HepG2 (cell line): ENCODE data around the gene WDR86.

Source experiments
- JUNB ChIP-seq: sonication (generic); formaldehyde crosslinking; IDR thresholded peaks from 2 replicates; pipeline ENCODE4 v1.8.0; 2022; ENCODE audit warnings: missing genetic modification reagents, mild to moderate bottlenecking, borderline replicate concordance
- KDM1A ChIP-seq: IDR thresholded peaks from 2 replicates; pipeline ENCODE4 v1.6.1; 2016; ENCODE audit warnings: missing compliant biosample characterization
- RAD51 ChIP-seq: fragments of 450-650 bp; IDR thresholded peaks from 2 replicates; pipeline ENCODE4 v1.6.1; 2016; ENCODE audit warnings: borderline replicate concordance
- SMARCE1 ChIP-seq: fragments of 450-650 bp; IDR thresholded peaks from 2 replicates; pipeline ENCODE4 v1.6.1; 2017; ENCODE audit warnings: borderline replicate concordance
- TAF1 ChIP-seq: sonication (generic); formaldehyde crosslinking; IDR thresholded peaks from 2 replicates; pipeline ENCODE4 v1.4.0; 2020; ENCODE audit warnings: missing genetic modification reagents
- YY1 ChIP-seq: IDR thresholded peaks from 2 replicates; pipeline ENCODE4 v1.6.1; 2011; ENCODE audit warnings: low read length, low read depth, moderate library complexity, mild to moderate bottlenecking; ENCODE audit not compliant: insufficient read depth, insufficient replicate concordance
- ZNF121 ChIP-seq: sonication (generic); formaldehyde crosslinking; IDR thresholded peaks from 2 replicates; pipeline ENCODE4 v1.5.0; 2020; ENCODE audit warnings: mild to moderate bottlenecking, missing genetic modification reagents
- ZNF232 ChIP-seq: sonication (generic); formaldehyde crosslinking; IDR thresholded peaks from 2 replicates; pipeline ENCODE4 v1.4.0; 2020; ENCODE audit warnings: missing genetic modification reagents, borderline replicate concordance
- ZNF607 ChIP-seq: sonication (generic); formaldehyde crosslinking; IDR thresholded peaks from 2 replicates; pipeline ENCODE4 v1.5.1; 2020; ENCODE audit warnings: missing genetic modification reagents, mild to moderate bottlenecking, borderline replicate concordance
- ZNF776 ChIP-seq: sonication (generic); formaldehyde crosslinking; IDR thresholded peaks from 2 replicates; pipeline ENCODE4 v1.4.0; 2020; ENCODE audit warnings: mild to moderate bottlenecking, missing genetic modification reagents
- TF ChIP-seq, protein P1 (sequence below): sonication (generic); formaldehyde crosslinking; IDR thresholded peaks from 2 replicates; pipeline ENCODE4 v1.5.0; 2020; ENCODE audit warnings: mild to moderate bottlenecking, missing genetic modification reagents, moderate library complexity

DNA sequence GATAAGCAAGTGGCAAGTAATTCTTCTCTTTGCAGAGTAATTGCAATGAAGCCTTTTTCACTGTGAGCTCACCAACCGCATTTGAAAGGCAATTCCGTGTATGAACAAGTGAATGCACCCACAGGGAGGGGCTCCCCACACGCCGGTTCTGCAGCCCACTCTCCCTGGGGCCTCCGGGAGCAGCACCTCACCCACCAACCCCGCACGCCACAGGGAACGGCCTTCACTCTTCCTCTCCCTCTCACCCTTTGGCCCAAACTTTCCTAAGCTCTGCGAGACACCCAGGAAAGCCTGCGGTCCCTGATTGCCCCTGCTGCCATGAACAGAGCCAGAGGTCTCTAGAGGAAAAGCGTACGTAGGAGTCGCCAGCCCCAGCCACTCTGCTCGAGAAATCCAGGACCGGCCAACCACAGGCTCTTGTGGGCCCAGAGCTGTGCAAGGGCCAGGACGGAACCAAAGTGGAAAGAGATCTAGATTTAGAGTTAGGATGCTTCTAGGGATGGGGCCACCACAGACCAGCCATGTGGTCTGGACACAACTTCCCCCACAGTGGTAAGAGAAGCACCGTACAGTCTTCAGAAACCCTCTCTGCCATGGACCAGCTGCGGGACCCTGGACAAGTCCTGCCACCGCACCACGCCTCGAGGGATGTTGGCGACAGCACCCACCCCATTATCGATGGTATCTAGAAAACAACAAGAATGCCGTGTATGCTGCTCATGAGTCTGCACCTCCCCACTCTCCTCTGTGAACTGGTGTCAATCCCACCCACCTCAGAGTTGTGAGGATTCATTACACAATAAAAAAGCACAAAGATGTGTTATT, 3.6 kb downstream of the WDR86 start:
- no peak for TF ChIP-seq ZNF121 (CRISPR knock-in tag)
- TF ChIP-seq KDM1A, result no peak
- TF ChIP-seq SMARCE1, result no peak
- no peak for TF ChIP-seq ZNF607 (CRISPR knock-in tag)
- TF ChIP-seq ZNF776 (CRISPR knock-in tag), result no peak
- TF ChIP-seq ZNF232 (CRISPR knock-in tag), result no peak
- no peak for TF ChIP-seq JUNB (CRISPR knock-in tag)
- TF ChIP-seq TAF1 (CRISPR knock-in tag), result no peak
- TF ChIP-seq, protein P1, sequence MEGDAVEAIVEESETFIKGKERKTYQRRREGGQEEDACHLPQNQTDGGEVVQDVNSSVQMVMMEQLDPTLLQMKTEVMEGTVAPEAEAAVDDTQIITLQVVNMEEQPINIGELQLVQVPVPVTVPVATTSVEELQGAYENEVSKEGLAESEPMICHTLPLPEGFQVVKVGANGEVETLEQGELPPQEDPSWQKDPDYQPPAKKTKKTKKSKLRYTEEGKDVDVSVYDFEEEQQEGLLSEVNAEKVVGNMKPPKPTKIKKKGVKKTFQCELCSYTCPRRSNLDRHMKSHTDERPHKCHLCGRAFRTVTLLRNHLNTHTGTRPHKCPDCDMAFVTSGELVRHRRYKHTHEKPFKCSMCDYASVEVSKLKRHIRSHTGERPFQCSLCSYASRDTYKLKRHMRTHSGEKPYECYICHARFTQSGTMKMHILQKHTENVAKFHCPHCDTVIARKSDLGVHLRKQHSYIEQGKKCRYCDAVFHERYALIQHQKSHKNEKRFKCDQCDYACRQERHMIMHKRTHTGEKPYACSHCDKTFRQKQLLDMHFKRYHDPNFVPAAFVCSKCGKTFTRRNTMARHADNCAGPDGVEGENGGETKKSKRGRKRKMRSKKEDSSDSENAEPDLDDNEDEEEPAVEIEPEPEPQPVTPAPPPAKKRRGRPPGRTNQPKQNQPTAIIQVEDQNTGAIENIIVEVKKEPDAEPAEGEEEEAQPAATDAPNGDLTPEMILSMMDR (CRISPR knock-in tag), result no peak
- TF ChIP-seq RAD51, result no peak
- no peak for TF ChIP-seq YY1
